GM19328 (cell line): Measurements from ENCODE around the gene EAPP.
A peak's percentile ranks its signal among the peaks of the same experiment; 100 is the strongest.
"Not testable (repeated sequence)": the region's sequence is repeated elsewhere in the genome, so short reads cannot be mapped to it uniquely, and the experiment has no call there.

Source experiments
- ATAC-seq: cut with Tn5 transposase; IDR thresholded peaks from one replicate; pipeline ENCODE4 v1.9.1; 2021; ENCODE audit warnings: mild to moderate bottlenecking, moderate library complexity; ENCODE audit not compliant: unreplicated experiment

EAPP gene

GRCh38 chr14:34539407-34540180 is at the start of gene EAPP:
Gene EAPP (minus strand): TSS chr14:34539701. CDS start chr14:34539628, 73 bp downstream.
- peak; percentile 99 for ATAC-seq

GRCh38 chr14:34583525-34583924 is 44.0 kb upstream of the EAPP start:
- no peak for ATAC-seq

GRCh38 chr14:34582117-34582680 is 42.7 kb upstream of the EAPP start:
- no peak for ATAC-seq

- no peak for ATAC-seq
These were observed 40.9 kb upstream of the EAPP start for GRCh38 chr14:34580381-34580780.

GRCh38 chr14:34571771-34572170 is 32.3 kb upstream of the EAPP start:
- ATAC-seq: no peak

- ATAC-seq: no peak
These were observed 30.2 kb upstream of the EAPP start for GRCh38 chr14:34569750-34570149.

GRCh38 chr14:34568803-34569202 is 29.3 kb upstream of the EAPP start:
- no peak for ATAC-seq

GRCh38 chr14:34562776-34563150 is 23.3 kb upstream of the EAPP start:
- ATAC-seq: no peak

GRCh38 chr14:34562037-34562775 is 22.7 kb upstream of the EAPP start:
- not testable (repeated sequence) for ATAC-seq

- ATAC-seq: peak; percentile 43
These were observed 17.0 kb upstream of the EAPP start for GRCh38 chr14:34556498-34556829.

GRCh38 chr14:34555583-34556497 is 16.3 kb upstream of the EAPP start:
- ATAC-seq: peak; percentile 73

- ATAC-seq: no peak
These were observed 15.2 kb upstream of the EAPP start for GRCh38 chr14:34554540-34555250.

- not testable (repeated sequence) for ATAC-seq
These were observed 9.9 kb upstream of the EAPP start for GRCh38 chr14:34549276-34549966.

- no peak for ATAC-seq
These were observed 9.0 kb upstream of the EAPP start for GRCh38 chr14:34548472-34548981.

GRCh38 chr14:34547136-34547520 is 7.6 kb upstream of the EAPP start:
- ATAC-seq: peak; percentile 41

GRCh38 chr14:34546272-34547135 is 7.0 kb upstream of the EAPP start:
- ATAC-seq: peak; percentile 60

GRCh38 chr14:34540181-34541059 is 919 bp upstream of the EAPP start:
- not testable (repeated sequence) for ATAC-seq
